GM23248 (cell line): ENCODE measurements around the gene TNS2. TPM values are rescaled to one million over a fixed set of nuclear protein-coding genes. Genes with fewer than 3 reads are reported as not detected.

Experiments used
- DNase-seq: peaks from one replicate; pipeline ENCODE4 v3.0.0-alpha.2; 2015
- H2AFZ ChIP-seq: fragments of 200-600 bp; sonication (generic); 2 replicates; pipeline ENCODE4 v1.6.1; 2016; ENCODE audit warnings: antibody characterized with exemption
- H3F3A ChIP-seq: fragments of 200-600 bp; sonication (generic); 2 replicates; pipeline ENCODE4 v1.6.1; 2016; ENCODE audit warnings: mild to moderate bottlenecking, antibody characterized with exemption, mixed run types; ENCODE audit not compliant: insufficient read depth
- H3K27ac ChIP-seq: fragments of 200-600 bp; sonication (generic); 2 replicates; pipeline ENCODE4 v1.5.1; 2016; ENCODE audit warnings: mild to moderate bottlenecking
- H3K27me3 ChIP-seq: fragments of 200-600 bp; sonication (generic); replicated peaks from 2 replicates; pipeline ENCODE4 v1.6.1; 2016; ENCODE audit warnings: mild to moderate bottlenecking; ENCODE audit not compliant: insufficient read depth
- H3K36me3 ChIP-seq: fragments of 200-600 bp; sonication (generic); 2 replicates; pipeline ENCODE4 v1.6.1; 2016; ENCODE audit warnings: low read depth, mild to moderate bottlenecking
- H3K4me1 ChIP-seq: fragments of 200-600 bp; sonication (generic); 2 replicates; pipeline ENCODE4 v1.6.1; 2016; ENCODE audit warnings: mild to moderate bottlenecking; ENCODE audit not compliant: insufficient read depth
- H3K4me2 ChIP-seq: fragments of 200-600 bp; sonication (generic); one replicate; pipeline ENCODE4 v1.6.1; 2016; ENCODE audit warnings: mild to moderate bottlenecking; ENCODE audit not compliant: unreplicated experiment
- H3K4me3 ChIP-seq: fragments of 200-600 bp; sonication (generic); 2 replicates; pipeline ENCODE4 v1.5.1; 2016; ENCODE audit warnings: mild to moderate bottlenecking
- H3K79me2 ChIP-seq: fragments of 200-600 bp; sonication (generic); 2 replicates; pipeline ENCODE4 v1.6.1; 2016; ENCODE audit warnings: mild to moderate bottlenecking; ENCODE audit not compliant: insufficient read depth
- H3K9ac ChIP-seq: fragments of 200-600 bp; sonication (generic); 2 replicates; pipeline ENCODE4 v1.6.1; 2016; ENCODE audit warnings: mild to moderate bottlenecking
- H3K9me2 ChIP-seq: fragments of 200-600 bp; sonication (generic); 2 replicates; pipeline ENCODE4 v1.6.1; 2016; ENCODE audit warnings: mixed run types, mild to moderate bottlenecking, moderate library complexity; ENCODE audit not compliant: insufficient read depth
- H3K9me3 ChIP-seq: fragments of 200-600 bp; sonication (generic); one replicate; pipeline ENCODE4 v1.6.1; 2017; ENCODE audit warnings: low read depth
- H4K20me1 ChIP-seq: fragments of 200-600 bp; sonication (generic); 2 replicates; pipeline ENCODE4 v1.6.0; 2016; ENCODE audit not compliant: insufficient read depth
- EZH2 ChIP-seq: fragments of 200-600 bp; sonication (generic); IDR thresholded peaks from 2 replicates; pipeline ENCODE4 v1.6.1; 2018; ENCODE audit warnings: antibody characterized with exemption, mild to moderate bottlenecking; ENCODE audit not compliant: insufficient read depth, poor library complexity, severe bottlenecking
- EZH2phosphoT487 ChIP-seq: fragments of 200-600 bp; sonication (generic); IDR thresholded peaks from 2 replicates; pipeline ENCODE4 v1.6.1; 2018; ENCODE audit warnings: antibody characterized with exemption, moderate library complexity, mild to moderate bottlenecking, low read depth; ENCODE audit not compliant: insufficient read depth
- WGBS, 2 experiments: methylation state at CpG; one replicate each; pipeline ENCODE4 v1.1.6; 2015 to 2017; ENCODE audit warnings: low lambda C conversion rate in 2 of 2, low coverage in 1 of 2; ENCODE audit errors: missing lambda C conversion rate in 2 of 2; 5-methylcytosine and 5-hydroxymethylcytosine counted together
- in situ Hi-C: fragments of 300-500 bp; cut with MboI; formaldehyde crosslinking; loops from 2 replicates; pipeline ENCODE4 v1.15.0; 2020
- polyA plus RNA-seq: library from polyadenylated mRNA; unstranded; fragments of >200 nt; fragmentation: Nextera tagmentation; extraction: Ambion mirVana; gene quantifications from 2 replicates; pipeline ENCODE4 v1.2.1, GENCODE V29; 2016
- total RNA-seq: library from RNA; depleted of rRNA; stranded (reverse); fragments of >200 nt; shearing (Covaris generic); gene quantifications from 2 replicates; pipeline ENCODE4 v1.2.3, GENCODE V29; 2014

The TNS2 gene
- total and polyA plus RNA-seq, 2 experiments from 2014 or later: 26.1 to 41.6 TPM

DNA sequence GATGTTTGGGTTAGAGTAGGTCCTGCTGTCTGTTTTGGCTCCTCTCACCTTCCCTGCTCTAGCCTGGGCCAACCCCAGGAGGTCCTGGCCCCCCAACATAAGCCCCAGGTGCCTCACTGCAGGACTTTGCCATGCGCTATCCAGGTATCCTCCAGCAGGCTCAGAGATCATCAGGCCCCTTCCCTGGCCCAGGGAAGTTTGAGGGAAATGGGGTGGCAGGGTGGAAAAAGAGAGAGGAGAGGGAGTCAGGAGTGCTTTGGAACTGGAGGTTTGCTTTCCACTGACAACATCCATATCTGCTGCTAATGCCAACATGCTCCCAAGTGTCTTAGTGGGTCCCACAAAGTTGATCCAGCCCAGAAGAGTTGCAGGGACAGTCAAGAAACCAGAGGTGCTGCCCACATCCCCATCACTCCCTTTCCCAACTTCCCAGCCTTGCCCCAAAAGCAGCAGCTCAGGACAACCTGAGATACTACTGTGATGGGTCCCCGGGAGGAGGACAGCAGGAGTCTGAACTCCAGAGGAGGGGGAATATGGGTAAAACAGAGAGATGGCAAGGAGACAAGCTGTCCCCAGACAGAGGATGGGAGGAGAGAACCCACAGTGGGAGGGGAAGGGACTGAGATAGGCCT lies 677 bp downstream of the TNS2 start:
- Histone ChIP-seq H3K4me3 (peak overlapping the region; percentile 87), H3K4me2 (peak overlapping the region; percentile 99), H3K27me3 (no peaks in the 10 kb centered on the region), H3K9me2 (no peaks in the 10 kb centered on the region), H3K36me3 (no peaks in the 10 kb centered on the region), H3K79me2 (peaks cover 32% of the 10 kb centered on the region), H4K20me1 (no peaks in the 10 kb centered on the region), H3F3A (peaks cover 32% of the 10 kb centered on the region), H3K9ac (peak overlapping the region; percentile 95), H3K9me3 (no peaks in the 10 kb centered on the region), H2AFZ (no peak overlapping the region), H3K4me1 (peaks cover 68% of the 10 kb centered on the region), H3K27ac (peak overlapping the region; percentile 98)
- no peak for DNase-seq
- in situ Hi-C loops: no loop called here
- no peak for TF ChIP-seq EZH2
- no peak for TF ChIP-seq EZH2phosphoT487
- 48 to 50% methylated on average over 2 of the region's 2 CpGs for WGBS, 2 experiments

DNA sequence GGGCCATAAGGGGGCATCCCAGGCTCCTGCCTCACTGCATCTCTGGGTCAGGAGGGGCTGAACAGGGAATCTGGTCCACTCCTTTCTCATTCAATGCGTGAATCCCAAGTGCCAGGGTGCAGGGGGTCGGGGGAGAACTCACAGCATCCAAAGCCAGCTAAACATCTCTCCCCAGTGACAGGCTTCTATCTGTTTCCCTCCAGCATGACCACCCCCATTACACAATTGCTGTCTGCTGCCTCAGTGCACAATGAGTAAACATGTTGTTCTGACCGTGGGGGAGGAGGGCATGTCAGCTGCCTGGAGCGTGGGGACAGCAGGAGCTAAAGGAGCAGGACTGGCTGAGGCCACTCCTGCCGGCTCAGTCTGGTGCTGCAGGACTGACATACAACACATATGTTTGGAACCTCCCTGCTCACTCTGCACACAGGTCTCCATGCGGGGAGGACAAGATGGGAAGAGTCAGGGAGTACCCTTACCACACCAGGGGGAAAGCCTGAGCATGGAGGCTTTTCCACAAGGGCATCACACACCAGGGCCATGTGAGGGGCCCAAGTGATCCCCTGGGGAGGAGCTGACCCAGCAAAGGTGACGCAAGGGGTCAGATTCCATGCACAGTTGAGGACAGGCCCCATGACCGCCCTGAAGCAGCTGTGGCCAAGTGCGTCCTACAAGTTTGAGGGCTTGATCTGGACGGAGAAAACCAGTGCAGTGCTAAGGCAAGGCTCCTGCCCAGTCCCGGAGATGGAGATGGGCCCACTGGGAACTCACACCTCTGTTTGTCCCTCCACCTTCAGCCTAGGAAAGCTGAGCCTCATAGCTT lies 1.4 kb downstream of the TNS2 start:
- 3 to 5% methylated on average over 11 of the region's 11 CpGs for WGBS, 2 experiments
- TF ChIP-seq EZH2phosphoT487: no peak
- no peak for TF ChIP-seq EZH2
- peaks cover 27% of the 10 kb centered on the region for H3K79me2 ChIP-seq
- no peaks in the 10 kb centered on the region for H3K9me3 ChIP-seq
- H3K27ac ChIP-seq: peak overlapping the region; percentile 98
- no peaks in the 10 kb centered on the region for H3K9me2 ChIP-seq
- no peak overlapping the region for H2AFZ ChIP-seq
- peaks cover 67% of the 10 kb centered on the region for H3K4me1 ChIP-seq
- in situ Hi-C loops: no loop called here
- H3K36me3 ChIP-seq: no peaks in the 10 kb centered on the region
- peak overlapping the region; percentile 95 for H3K9ac ChIP-seq
- peak overlapping the region; percentile 99 for H3K4me2 ChIP-seq
- peak overlapping the region; percentile 87 for H3K4me3 ChIP-seq
- H4K20me1 ChIP-seq: no peaks in the 10 kb centered on the region
- peaks cover 27% of the 10 kb centered on the region for H3F3A ChIP-seq
- peak; percentile 91 for DNase-seq
- no peaks in the 10 kb centered on the region for H3K27me3 ChIP-seq

DNA sequence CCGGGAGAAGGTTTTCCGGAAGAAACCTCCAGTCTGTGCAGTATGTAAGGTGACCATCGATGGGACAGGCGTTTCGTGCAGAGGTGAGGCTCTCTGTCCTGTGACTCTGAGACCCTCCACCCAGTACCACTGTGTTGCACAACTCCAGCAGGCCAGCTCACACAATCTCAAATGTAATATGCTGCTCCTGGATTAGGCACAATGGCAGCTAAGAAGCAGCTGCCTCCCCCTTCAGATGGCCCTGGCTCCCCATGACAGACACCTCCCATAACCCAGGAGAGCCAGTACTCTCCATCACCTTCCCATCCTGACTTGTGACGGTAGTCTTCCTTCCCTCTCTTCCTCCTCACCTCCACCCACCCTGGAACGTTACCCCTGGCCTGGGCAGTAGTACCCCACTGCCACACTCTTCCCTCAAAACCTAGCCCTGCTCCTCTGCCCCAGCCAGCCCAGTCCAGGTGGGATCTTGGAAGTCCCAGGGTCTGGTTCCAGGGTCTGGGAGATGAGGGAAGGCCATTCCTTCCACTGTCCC lies 2.1 kb downstream of the TNS2 start:
- Histone ChIP-seq H3K27ac (peak overlapping the region; percentile 98), H3K4me1 (peaks cover 73% of the 10 kb centered on the region), H3K79me2 (peaks cover 27% of the 10 kb centered on the region), H3K9me3 (no peaks in the 10 kb centered on the region), H3K4me2 (peak overlapping the region; percentile 99), H4K20me1 (no peaks in the 10 kb centered on the region), H3K36me3 (no peaks in the 10 kb centered on the region), H3K9me2 (no peaks in the 10 kb centered on the region), H3K4me3 (peak overlapping the region; percentile 87), H3K9ac (peak overlapping the region; percentile 95), H3F3A (peaks cover 33% of the 10 kb centered on the region), H3K27me3 (no peaks in the 10 kb centered on the region), H2AFZ (no peak overlapping the region)
- TF ChIP-seq EZH2phosphoT487: no peak
- no peak for TF ChIP-seq EZH2
- in situ Hi-C loops: no loop called here
- WGBS, 2 experiments: 61% methylated on average over 7 of the region's 7 CpGs
- no peak for DNase-seq

DNA sequence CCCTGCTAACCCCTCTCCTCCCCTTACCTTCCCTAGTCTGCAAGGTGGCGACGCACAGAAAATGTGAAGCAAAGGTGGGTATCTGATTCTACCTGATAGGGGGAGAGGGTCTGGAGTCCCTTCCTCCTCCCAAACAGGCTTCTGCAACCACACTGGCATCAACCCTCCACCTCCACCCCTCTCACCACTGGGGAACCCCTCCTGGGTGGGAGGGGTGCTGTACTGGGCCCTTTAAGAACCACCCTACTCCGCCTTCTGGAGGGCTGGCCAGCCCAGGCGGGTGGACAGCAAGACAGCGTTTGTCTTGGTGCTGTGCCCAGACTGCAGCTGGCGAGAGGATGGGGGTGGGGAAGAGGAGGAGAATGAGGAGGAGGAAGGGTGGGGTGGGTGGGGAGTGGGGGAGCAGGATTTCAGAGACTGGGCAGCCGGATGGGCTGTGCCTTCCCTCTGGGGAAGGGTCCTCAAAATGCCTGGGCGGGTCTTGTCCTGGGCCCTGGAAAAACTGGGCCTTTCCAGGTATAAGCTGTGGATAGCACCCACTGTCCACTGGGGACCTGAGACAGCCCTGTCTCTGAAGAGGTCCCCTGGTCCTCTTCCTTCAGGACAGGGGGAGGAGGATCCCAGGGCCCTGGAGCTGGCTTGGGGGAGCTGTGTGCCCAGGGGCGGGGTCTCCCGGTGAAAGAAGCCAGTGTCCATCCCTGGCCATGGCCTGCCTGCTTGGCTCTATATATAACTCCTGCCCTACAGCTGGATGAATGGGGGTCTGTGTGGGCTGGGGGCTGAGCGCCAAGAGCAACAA lies 2.8 kb downstream of the TNS2 start:
- Histone ChIP-seq H3K36me3 (no peaks in the 10 kb centered on the region), H3K4me2 (peak overlapping the region; percentile 99), H3K4me1 (peaks cover 73% of the 10 kb centered on the region), H3K27ac (peak overlapping the region; percentile 98), H3K27me3 (no peaks in the 10 kb centered on the region), H3K79me2 (peaks cover 27% of the 10 kb centered on the region), H3K9me2 (no peaks in the 10 kb centered on the region), H3K9me3 (no peaks in the 10 kb centered on the region), H3K4me3 (peak overlapping the region; percentile 87), H4K20me1 (no peaks in the 10 kb centered on the region), H3F3A (peaks cover 34% of the 10 kb centered on the region), H2AFZ (no peak overlapping the region), H3K9ac (peak overlapping the region; percentile 95)
- in situ Hi-C loops: no loop called here
- DNase-seq: peak; percentile 90
- WGBS, 2 experiments: 28 to 29% methylated on average over 10 to 11 of the region's 11 CpGs
- TF ChIP-seq EZH2phosphoT487: no peak
- TF ChIP-seq EZH2: no peak
